DMS114 treated with DMSO at 0.1 percent for 48 hours (cell line): ENCODE data around the gene ZNF79.

Source experiments
- DNase-seq: peaks from one replicate; lab custom pipeline; 2025; ENCODE audit not compliant: unreplicated experiment; lab: John Stamatoyannopoulos, UW

ZNF79 gene

GRCh38 chr9:127397646-127398274 is 26.4 kb upstream of the ZNF79 start:
- DNase-seq, result no peak

- no peak for DNase-seq
Observed at GRCh38 chr9:127398275-127398647, 25.9 kb upstream of the ZNF79 start.

- DNase-seq, result no peak
Observed at GRCh38 chr9:127398715-127399400, 25.3 kb upstream of the ZNF79 start.

- DNase-seq, result no peak
Observed at GRCh38 chr9:127399736-127400269, 24.4 kb upstream of the ZNF79 start.

GRCh38 chr9:127402401-127403090 is 21.6 kb upstream of the ZNF79 start:
- no peak for DNase-seq

- DNase-seq, result no peak
Observed at GRCh38 chr9:127403507-127404192, 20.5 kb upstream of the ZNF79 start.

GRCh38 chr9:127404631-127405030 is 19.6 kb upstream of the ZNF79 start:
- DNase-seq, result no peak

GRCh38 chr9:127405344-127406125 is 18.6 kb upstream of the ZNF79 start:
- DNase-seq, result no peak

GRCh38 chr9:127406799-127407491 is 17.2 kb upstream of the ZNF79 start:
- DNase-seq, result no peak

GRCh38 chr9:127407492-127407843 is 16.7 kb upstream of the ZNF79 start:
- no peak for DNase-seq

- no peak for DNase-seq
Observed at GRCh38 chr9:127411122-127411521, 13.1 kb upstream of the ZNF79 start.

- DNase-seq, result no peak
Observed at GRCh38 chr9:127415141-127415540, 9.0 kb upstream of the ZNF79 start.

- no peak for DNase-seq
Observed at GRCh38 chr9:127415657-127416056, 8.5 kb upstream of the ZNF79 start.

- no peak for DNase-seq
Observed at GRCh38 chr9:127417131-127418036, 6.8 kb upstream of the ZNF79 start.

- DNase-seq, result no peak
Observed at GRCh38 chr9:127418037-127418471, 6.1 kb upstream of the ZNF79 start.

- no peak for DNase-seq
Observed at GRCh38 chr9:127419348-127419747, 4.8 kb upstream of the ZNF79 start.

GRCh38 chr9:127421057-127421456 is 3.1 kb upstream of the ZNF79 start:
- no peak for DNase-seq

- no peak for DNase-seq
Observed at GRCh38 chr9:127422133-127422782, 1.9 kb upstream of the ZNF79 start.

- no peak for DNase-seq
Observed at GRCh38 chr9:127422787-127423186, 1.4 kb upstream of the ZNF79 start.
